GM19240 (cell line): ENCODE results near the gene NYAP2.
A peak's percentile ranks its signal among the peaks of the same experiment; 100 is the strongest.

Source experiments
- DNase-seq: peaks from one replicate; pipeline ENCODE4 v3.0.0; 2011; ENCODE audit warnings: low spot score; ENCODE audit not compliant: insufficient read length

Gene NYAP2

DNA sequence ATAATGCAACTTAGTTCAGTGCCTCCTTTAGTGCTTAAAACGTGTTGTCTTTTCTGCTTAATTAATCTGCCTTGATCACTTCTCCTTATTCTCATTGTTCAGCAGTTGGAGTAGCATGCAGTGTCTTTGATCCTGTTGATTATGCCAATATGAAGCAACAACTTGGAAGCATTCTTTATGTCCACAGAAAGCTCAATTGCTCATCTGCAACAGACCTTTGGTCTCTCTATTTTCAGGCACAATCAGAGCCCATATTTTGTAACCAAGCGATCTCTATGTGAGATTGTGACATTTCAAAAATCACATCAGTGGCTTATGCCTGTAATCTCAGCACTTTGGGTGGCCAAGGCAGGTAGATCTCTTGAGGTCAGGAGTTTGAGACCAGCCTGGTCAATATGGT, 217.3 kb downstream of the NYAP2 start:
- DNase-seq: no peak

DNA sequence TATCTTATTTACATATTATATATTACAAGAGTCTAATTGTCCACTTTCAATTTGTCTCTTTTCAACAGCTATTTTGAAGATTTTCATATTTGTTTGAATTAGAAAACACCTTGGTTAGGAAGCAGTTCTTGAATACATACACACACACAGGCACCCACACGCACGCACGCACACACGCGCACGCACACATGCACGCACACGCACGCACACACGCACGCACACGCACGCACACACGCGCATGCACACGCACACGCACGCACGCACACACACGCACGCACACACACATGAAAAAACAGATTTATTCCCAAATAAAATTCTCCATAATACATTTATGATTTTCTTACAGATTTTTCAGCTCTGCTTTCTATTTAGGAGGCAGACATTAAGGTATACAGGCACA, 220.7 kb downstream of the NYAP2 start:
- DNase-seq: no peak

DNA sequence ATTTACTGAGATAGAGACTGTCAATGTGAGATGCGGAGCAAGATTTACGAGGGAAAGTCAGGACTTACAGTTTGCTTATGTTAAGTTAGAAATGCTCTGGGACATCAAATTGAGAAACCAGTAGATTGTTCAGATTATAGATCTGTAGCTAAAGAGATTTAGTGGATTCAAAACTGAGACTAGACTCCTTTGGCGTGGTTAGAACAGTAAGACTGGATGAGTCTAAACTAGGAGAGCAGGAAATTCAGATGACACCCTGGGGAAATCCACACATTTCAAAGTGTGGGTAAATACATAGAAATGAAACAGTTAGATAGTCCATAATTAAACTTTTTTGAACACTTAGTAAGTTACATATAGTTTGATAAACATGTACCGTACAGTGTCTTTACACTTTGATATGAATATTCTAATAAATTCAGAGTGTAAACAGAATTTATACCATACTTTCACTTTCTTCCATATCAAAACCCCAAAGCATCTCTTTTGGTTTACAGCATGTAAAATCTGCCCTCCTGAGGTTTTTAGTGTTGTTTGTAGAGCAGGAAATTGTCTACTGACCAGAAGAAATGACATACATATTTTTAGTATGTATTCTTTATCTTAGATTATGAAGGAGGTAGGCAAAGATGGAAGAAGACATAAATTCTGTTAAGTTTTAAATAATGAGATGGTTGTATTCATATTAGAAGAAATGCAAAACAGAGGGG, 231.5 kb downstream of the NYAP2 start:
- no peak for DNase-seq

DNA sequence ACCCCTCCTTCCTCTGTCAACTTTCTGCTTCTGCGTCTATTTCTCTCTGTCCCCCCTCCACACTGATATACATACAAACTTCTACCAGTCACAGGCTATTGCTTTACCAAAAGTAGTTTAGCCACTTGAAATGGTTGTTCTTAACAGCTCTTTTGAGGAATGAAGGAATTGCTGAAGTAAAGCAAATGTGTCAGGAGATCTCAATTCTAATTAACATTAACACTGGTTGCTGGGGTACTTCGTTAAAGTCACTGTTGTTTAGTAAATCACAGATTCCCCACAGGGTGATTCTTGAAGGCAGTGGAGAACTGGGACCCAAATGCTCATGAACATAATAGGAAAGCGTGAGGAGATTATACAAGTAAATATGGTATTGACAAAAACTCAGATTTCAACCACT, 232.8 kb downstream of the NYAP2 start:
- no peak for DNase-seq

DNA sequence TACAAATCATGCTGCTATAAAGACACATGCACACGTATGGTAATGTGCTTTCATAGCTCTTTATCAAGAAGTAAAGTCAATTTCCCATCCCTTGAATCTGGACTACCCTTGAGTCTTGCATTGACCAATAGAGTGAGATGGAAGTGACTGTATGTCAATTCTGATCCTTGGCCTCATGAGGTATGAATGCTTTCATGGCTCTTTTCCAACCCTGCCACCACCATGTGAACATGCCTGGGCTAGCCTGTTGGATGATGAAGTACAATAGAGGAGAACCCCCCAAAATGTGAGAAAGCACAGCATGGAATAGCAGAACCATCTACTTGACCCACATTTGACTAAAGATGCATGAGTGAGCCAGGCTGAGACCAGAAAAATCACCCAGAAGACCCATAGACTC, 237.0 kb downstream of the NYAP2 start:
- no peak for DNase-seq

DNA sequence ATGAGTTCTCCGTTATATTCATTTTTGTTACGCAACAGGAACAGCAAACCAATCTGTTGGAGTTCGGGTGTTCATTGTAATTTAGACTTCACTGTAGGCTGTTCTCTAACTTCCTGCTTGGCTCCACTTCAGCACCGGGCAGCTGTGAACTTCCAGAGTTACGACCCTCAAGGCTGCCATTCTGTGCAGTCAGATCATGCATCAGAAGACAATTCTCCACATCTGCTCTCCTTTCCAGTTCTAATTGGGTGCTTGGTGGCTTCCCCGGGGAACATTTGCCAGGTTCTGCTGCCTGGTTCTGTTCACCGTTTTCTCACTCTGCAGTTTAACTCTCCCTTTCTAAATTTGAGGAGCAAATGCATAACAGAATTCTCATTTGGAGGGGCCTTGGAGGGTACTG, 237.7 kb downstream of the NYAP2 start:
- no peak for DNase-seq

DNA sequence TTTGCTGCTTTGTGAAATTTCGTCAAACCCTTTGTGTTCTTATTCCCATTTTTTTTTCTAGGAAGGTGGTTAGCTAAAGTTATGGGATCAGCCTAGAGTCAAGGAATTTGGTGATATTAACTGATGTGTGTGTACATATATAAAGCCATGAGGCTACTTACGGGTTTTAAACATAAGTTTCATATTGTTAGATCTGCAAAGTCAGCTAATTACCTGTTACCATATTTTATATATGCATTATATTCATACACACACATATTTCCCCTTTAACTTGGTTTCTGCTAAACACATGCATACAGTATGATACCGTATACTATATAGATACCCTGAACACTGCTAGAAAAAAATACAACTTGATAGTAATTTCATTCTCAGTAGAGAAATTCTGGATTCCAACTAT, 241.0 kb downstream of the NYAP2 start:
- DNase-seq: no peak

DNA sequence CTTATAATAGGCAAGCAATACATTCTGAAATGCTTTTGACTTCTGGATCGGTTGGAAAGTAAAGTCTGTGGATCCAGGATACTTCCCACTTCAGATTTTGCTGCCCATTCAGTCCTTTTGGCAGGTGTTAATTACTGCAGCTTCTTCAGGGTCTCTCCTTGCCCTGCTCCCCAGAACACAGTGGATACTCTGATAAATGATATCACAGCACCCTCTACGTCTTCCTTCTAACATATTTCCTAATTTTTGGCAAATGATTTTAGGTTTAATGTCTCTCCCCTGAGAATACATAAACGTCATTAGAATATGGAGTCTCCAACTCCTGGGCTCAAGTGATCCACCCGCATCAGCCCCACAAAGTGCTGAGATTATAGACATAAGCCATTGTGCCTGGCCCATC, 249.8 kb downstream of the NYAP2 start:
- no peak for DNase-seq

DNA sequence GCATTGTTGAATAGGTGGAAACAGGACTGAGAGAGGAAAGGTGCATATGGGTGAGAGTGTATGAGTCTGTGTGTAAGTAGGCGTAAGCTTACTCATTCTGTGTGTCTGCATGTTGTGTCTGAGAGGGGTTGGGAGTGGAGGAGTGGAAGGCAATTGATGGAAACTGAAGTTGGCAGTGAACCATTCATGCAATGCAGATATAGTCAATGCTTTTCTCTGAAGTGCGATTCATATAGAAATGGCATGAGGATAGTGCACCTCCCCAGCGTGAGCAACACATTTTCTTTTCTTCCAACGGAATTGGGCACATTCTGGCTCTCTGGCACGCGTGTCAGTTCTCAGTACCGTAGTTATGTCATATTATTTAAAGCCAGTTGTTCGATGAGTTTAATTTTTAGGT, 250.5 kb downstream of the NYAP2 start:
- no peak for DNase-seq

DNA sequence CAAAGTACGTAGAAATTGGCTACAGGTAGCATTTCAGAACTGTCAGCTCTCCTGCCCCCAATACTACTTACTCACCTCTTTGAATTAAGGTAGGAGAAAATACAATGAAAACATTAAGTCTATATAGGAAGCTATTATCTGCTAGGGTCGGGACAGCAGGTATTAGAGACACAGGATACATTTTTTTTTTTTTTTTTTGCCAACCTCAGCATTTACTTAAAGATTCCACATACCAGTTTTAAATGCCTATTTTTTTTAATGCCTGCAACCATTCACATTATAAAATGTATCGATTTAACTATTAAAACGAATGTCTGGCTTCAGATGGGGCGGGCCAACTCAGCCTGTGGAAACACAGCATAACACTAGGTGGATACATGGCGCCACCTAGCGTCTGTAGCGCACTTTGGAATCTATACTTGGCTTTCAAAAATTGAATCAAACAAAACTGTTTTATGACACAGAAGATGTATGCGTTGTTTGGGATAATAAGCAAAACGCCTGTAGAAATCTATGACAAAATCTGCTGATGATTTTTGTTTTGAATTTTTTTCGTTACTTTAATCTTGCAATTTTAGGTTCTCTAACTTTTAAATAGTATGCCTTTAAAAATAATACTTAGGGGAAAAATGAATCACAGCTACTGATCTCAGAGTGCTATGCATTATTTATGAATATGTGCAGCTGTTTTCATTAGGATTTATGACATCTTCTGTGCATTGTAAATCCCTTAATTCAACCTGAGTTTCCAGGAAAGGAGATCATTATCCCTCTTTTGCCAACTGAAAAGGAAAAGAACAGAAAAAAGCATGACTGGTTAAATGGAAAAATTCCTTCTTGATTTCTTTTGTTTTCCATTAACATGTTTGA, 261.0 kb downstream of the NYAP2 start:
- DNase-seq: peak; percentile 41

DNA sequence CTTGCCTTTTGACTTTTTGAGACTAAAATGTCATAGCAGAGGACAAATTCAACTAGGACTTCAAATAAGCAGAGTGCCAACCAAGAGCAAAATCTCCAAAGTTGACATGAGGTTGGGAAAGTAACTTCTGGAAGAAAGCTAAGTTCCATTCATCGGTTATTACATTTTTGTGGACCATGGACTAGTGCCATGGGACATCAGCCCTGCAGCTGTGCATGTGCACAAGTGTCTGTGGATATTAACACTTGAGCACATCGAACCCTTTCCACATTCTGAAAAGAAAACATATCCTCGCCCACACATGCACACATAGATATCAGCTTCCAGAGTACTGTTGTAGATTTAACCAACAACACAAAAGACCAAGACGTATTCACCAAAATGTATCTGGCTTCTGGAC, 262.6 kb downstream of the NYAP2 start:
- DNase-seq: no peak

DNA sequence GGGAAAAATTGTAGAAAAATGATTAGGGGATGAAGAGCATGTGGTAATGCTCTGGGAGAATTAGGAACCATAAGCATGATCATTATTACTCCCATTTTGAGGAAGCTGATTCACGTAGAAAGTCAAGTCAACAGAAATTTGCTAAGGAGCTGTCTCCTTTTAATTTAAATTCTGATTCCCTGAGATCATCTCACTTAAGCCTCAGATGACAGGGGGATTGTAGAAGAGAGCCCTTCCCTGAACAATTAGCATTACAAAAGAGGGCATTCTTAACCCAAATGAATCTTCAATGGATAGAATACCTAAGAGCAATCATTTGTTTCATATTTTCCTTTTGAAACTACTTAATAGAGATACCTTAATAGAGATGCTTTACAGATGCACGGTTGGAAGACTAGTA, 267.9 kb downstream of the NYAP2 start:
- DNase-seq: no peak

DNA sequence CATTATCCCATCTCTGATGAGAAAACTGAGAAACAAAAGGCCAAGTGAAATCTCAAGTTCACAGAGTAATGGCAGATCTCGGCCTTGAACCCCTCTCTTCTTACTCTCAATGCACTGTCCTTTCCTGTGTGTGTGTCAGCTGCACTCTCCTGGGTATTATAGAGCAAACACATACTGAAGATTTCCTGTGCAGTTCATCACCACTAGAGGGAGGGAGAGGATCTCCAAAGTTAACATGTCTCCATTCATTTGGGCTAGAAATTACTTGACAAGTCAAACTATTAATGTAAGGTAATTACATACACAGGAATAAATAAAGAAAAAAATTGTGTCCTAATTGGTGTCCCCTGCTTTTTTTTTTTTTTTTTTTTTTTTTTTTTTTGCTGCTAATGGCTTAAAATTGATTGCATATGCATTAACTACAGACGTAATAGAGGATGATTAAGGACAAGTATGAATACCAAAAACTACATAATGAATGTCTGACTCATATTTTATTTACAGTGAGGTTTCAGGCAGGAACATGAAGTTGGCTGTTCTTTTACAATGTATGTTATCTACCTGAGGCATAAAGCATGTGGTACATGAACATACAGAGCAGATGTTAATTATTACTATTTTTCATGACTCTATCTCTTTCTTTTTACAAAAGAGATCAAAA, 269.2 kb downstream of the NYAP2 start:
- DNase-seq: peak; percentile 3

DNA sequence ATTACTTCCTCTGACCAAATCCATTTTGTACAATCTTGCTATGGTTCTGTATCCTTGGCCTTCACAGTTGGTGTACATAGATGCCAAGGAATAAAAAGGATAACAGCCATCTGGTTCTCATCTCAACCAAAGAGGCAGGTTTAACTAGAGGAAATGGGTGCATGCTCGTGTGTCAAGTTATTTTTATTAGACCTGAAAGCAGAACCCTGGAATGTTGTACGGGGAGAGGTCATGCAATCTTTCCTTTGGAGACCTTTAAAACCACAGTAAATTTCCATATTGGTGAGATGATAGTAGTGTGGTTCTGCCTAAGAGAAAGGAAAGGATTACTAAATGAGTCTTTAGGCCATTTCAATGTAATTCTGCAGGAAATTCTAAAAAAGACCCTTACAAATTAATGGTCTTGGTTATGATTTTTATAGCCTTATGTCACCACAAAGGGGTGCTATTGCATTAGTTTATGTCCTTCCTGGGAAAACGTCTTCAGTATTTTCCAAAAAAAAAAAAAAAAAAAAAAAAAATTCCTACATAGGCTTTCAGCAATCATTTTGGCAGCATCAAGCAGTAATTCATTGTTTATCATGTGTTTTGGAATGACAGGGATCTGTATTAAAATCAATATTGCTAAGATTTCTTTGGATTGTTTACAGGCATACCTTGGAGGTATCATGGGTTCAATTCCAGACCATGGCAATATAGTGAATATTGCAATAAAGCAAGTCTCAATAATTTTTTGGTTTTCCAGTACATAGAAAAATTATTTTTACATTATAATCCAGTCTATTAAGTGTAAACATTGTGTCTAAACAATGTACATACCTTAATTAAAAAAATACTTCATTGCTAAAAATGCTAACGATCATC, 270.8 kb downstream of the NYAP2 start:
- no peak for DNase-seq

DNA sequence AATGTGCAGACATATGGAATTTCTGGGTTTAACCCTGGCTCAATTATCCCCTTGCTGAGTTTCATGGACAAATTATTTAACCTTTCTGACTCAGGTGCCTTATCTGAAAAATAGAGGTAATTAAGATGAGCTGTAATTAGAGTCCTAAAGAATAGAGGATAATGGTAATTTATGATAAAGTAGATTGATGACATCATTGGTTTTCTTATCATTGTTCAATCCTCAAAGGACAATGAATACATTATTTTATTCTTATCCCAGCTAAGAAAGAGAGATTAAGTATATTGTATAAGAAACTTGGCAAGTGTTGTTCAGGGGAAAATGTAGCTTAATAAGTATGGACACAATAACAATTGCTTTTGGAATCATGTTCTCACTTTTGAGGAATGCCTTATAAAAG, 279.3 kb downstream of the NYAP2 start:
- DNase-seq: no peak

DNA sequence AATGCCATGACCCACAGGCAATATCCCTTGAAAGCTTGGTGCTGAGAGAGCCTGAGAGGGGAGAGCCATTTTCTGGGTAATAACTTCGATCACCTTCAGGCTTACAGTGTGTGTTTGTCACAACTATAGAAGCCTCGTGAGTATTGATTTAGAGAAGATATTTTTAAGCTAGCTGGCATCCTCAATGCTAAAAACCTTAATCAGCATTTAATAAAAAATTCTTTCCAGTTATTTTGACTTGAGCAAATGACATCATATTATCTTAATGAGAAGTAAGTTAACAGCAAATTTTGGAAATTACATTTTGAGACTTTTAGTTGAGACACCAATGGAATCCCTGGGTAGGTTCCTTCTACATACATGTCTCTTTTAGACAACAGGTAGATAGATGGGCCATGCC, 283.7 kb downstream of the NYAP2 start:
- no peak for DNase-seq

DNA sequence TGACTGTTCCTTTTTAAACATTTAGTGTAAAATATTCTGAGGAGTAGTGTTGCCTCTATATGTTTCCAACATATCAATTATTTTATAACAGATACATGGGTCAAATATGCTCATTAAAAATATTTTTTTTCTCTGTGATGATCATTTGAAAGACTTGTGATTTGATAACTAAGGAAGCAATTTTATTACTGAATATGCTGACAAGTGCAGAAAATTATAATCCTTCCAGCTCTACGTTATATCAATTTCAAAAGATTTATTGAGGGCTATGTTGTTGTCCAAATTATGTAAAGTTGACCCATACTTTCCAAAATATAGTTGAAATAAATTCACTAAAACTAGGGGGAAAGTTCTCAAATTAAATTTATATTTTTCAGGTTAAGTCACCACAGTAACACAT, 290.6 kb downstream of the NYAP2 start:
- no peak for DNase-seq

DNA sequence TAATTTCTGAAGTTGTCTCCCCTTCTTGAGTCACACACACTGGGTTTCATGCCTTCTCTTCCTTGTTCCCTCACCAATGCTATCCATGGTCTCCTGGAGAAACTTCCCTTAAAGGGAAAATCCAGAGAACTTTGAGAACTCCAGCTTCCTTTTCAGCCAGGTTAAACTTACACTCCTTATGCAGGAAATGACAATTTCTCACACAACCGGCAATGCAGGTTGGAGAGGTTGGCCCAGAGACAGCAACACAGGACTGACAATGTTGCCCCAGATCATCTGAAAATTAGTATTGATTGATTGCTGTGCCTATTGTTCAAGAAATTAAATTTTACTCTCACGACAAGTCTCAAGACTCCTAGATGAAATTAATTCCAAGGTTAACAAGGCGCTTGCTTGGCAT, 292.2 kb downstream of the NYAP2 start:
- no peak for DNase-seq

DNA sequence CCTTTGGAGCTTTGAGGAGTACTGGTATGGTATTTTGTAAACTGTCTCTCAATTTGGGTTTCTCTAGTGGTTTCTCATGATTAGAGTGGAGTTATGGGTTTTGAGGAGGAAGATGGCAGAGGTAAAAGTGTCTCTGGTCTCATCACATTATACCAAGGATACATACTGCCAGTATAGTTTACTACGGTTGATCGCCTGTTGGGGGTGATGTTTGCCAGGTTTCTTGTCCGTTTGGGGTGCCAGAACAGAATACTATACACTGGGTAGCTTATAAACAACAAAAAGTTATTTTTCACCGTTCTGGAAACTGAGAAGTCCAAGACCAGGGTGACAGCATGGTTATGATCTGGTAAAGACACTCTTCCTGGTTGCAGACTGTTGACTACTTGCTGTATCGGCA, 293.7 kb downstream of the NYAP2 start:
- DNase-seq: no peak

DNA sequence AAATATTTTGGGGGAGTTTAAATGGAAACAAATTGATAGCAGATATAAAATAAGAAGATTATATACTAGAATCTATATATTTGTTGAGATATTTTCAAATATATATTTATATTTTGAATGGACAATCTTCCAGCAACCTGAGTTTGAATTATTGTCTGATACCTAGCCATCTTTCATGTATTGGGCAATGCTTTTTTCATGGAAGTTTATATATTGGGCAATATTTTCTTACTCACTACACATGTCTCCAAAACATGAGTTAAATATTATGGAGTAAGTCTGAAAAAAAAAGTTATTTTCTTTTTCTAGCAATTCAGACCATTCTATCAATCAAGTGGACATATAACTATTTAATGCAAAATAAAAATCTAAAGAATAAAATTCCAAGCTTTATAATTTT, 295.2 kb downstream of the NYAP2 start:
- DNase-seq: no peak

DNA sequence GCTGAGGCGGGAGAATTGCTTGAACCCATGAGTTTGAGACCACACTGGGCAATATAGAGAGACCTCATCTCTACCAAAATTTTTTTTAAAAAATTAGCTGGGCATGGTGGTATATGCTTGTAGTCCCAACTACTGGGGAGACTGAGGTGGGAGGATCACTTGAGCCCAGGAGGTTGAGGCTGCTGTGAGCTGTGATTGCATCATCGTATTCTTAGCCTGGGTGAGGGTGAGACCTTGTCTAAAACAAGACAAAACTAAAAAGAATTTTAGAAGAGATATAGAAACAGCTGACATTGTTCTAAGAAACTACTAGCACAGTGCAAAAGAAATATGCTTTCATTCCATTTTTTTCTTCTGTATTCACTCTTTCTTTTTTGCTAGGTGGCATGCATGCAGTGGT, 298.4 kb downstream of the NYAP2 start:
- DNase-seq: no peak
